B cell (primary cell): ENCODE measurements around the gene MED27.

Experiments used
- CTCF ChIP-seq: fragments of 200-600 bp; IDR thresholded peaks from one replicate; pipeline ENCODE4 v1.8.0; 2022; ENCODE audit warnings: antibody characterized with exemption, mild to moderate bottlenecking
- EZH2 ChIP-seq: IDR thresholded peaks from 2 replicates; pipeline ENCODE4 v1.6.1; 2012; ENCODE audit warnings: borderline replicate concordance, low read depth, mild to moderate bottlenecking, moderate library complexity, low read length; ENCODE audit not compliant: insufficient read depth, poor library complexity, severe bottlenecking

GRCh38 chr9:131811405-131811804, 268.3 kb downstream of the MED27 start:
- no peak for TF ChIP-seq CTCF
- TF ChIP-seq EZH2, result no peak
